Neuronal stem cell (in vitro differentiated cells): ENCODE measurements around the gene ZNF236.

Experiments
- DNase-seq: peaks from one replicate; pipeline ENCODE4 v3.0.0-alpha.2; 2013; ENCODE audit warnings: low spot score
- H2AFZ ChIP-seq: one replicate; pipeline ENCODE4 v1.6.1; 2013; ENCODE audit warnings: mild to moderate bottlenecking, low read length, inconsistent platforms
- H2AK5ac ChIP-seq: 2 replicates; pipeline ENCODE4 v1.6.1; 2013; ENCODE audit warnings: low read depth, mild to moderate bottlenecking, inconsistent platforms, low read length, moderate library complexity, mixed read lengths
- H2BK120ac ChIP-seq: 2 replicates; pipeline ENCODE4 v1.6.1; 2013; ENCODE audit warnings: low read depth, mild to moderate bottlenecking, inconsistent platforms, low read length, moderate library complexity, mixed read lengths
- H2BK12ac ChIP-seq: one replicate; pipeline ENCODE4 v1.6.1; 2013; ENCODE audit warnings: low read length, inconsistent platforms
- H2BK15ac ChIP-seq: 2 replicates; pipeline ENCODE4 v1.6.1; 2013; ENCODE audit warnings: mild to moderate bottlenecking, low read length, inconsistent platforms, mixed read lengths
- H2BK5ac ChIP-seq: one replicate; pipeline ENCODE4 v1.6.1; 2013; ENCODE audit warnings: inconsistent platforms, mild to moderate bottlenecking, low read length, moderate library complexity
- H3K14ac ChIP-seq: one replicate; pipeline ENCODE4 v1.6.1; 2013; ENCODE audit warnings: low read length, inconsistent platforms
- H3K18ac ChIP-seq: 2 replicates; pipeline ENCODE4 v1.6.1; 2013; ENCODE audit warnings: low read length, inconsistent platforms
- H3K23ac ChIP-seq: 2 replicates; pipeline ENCODE4 v1.6.1; 2013; ENCODE audit warnings: low read depth, mild to moderate bottlenecking, mixed read lengths, low read length, inconsistent platforms; ENCODE audit not compliant: poor library complexity
- H3K27ac ChIP-seq: replicated peaks from 3 replicates; pipeline ENCODE4 v1.5.1; 2013; ENCODE audit warnings: low read length, inconsistent platforms
- H3K27me3 ChIP-seq, 3 experiments: 2 replicates each; pipeline ENCODE4 v1.6.1; 2013; ENCODE audit warnings: low read length in 3 of 3, mild to moderate bottlenecking in 2 of 3, inconsistent platforms in 1 of 3, low read depth in 1 of 3, mixed read lengths in 1 of 3, moderate library complexity in 1 of 3; ENCODE audit not compliant: control insufficient read depth in 3 of 3, insufficient read depth in 3 of 3
- H3K36me3 ChIP-seq, 2 donors: replicated peaks in 1 of 2; 2 replicates each; pipeline ENCODE4 v1.6.1; 2013; ENCODE audit warnings: low read length in 2 of 2; ENCODE audit not compliant: control insufficient read depth in 2 of 2, insufficient read depth in 2 of 2
- H3K4ac ChIP-seq: 2 replicates; pipeline ENCODE4 v1.6.1; 2013; ENCODE audit warnings: inconsistent platforms, mild to moderate bottlenecking, low read length, moderate library complexity
- H3K4me1 ChIP-seq, 2 donors: 1 replicate in 1 of 2; 2 replicates in 1 of 2; pipeline ENCODE4 v1.6.1; 2013; ENCODE audit warnings: low read length in 2 of 2, low read depth in 1 of 2; ENCODE audit not compliant: control insufficient read depth in 2 of 2, insufficient read depth in 1 of 2
- H3K4me2 ChIP-seq: one replicate; pipeline ENCODE4 v1.6.1; 2013; ENCODE audit warnings: mild to moderate bottlenecking, low read length, inconsistent platforms; ENCODE audit not compliant: insufficient read depth, poor library complexity, severe bottlenecking
- H3K4me3 ChIP-seq, 2 donors: 2 replicates each; pipeline ENCODE4 v1.5.1; 2013; ENCODE audit warnings: low read length in 2 of 2, mild to moderate bottlenecking in 2 of 2, inconsistent platforms in 1 of 2, moderate library complexity in 1 of 2
- H3K79me1 ChIP-seq: one replicate; pipeline ENCODE4 v1.6.1; 2013; ENCODE audit warnings: low read depth, mild to moderate bottlenecking, inconsistent platforms, low read length, moderate library complexity
- H3K9ac ChIP-seq: one replicate; pipeline ENCODE4 v1.6.1; 2013; ENCODE audit warnings: mild to moderate bottlenecking, low read depth, low read length, inconsistent platforms; ENCODE audit not compliant: poor library complexity
- H3K9me3 ChIP-seq, 2 donors: replicated peaks in 1 of 2; 2 replicates each; pipeline versions ENCODE3 to v1.6.1; 2013; ENCODE audit warnings: low read length in 2 of 2, mild to moderate bottlenecking in 2 of 2, inconsistent platforms in 1 of 2, low read depth in 1 of 2, mixed read lengths in 1 of 2, moderate library complexity in 1 of 2; ENCODE audit not compliant: control insufficient read depth in 2 of 2, insufficient read depth in 1 of 2
- H4K8ac ChIP-seq: one replicate; pipeline ENCODE4 v1.6.1; 2013; ENCODE audit warnings: low read depth, mild to moderate bottlenecking, inconsistent platforms, low read length, moderate library complexity
- H4K91ac ChIP-seq: one replicate; pipeline ENCODE4 v1.6.1; 2013; ENCODE audit warnings: low read length, low read depth, mild to moderate bottlenecking, inconsistent platforms; ENCODE audit not compliant: poor library complexity
- WGBS, 2 donors: extraction: QIAGEN DNeasy Blood & Tissue Kit; methylation state at CpG; one replicate each; pipeline ENCODE4 v1.1.7; 2013; ENCODE audit warnings: missing lambda C conversion rate in 2 of 2, mixed read lengths in 1 of 2; ENCODE audit not compliant: insufficient read length in 2 of 2, insufficient replicate concordance in 1 of 2; ENCODE audit errors: extremely low coverage in 2 of 2; 5-methylcytosine and 5-hydroxymethylcytosine counted together

Gene ZNF236

DNA sequence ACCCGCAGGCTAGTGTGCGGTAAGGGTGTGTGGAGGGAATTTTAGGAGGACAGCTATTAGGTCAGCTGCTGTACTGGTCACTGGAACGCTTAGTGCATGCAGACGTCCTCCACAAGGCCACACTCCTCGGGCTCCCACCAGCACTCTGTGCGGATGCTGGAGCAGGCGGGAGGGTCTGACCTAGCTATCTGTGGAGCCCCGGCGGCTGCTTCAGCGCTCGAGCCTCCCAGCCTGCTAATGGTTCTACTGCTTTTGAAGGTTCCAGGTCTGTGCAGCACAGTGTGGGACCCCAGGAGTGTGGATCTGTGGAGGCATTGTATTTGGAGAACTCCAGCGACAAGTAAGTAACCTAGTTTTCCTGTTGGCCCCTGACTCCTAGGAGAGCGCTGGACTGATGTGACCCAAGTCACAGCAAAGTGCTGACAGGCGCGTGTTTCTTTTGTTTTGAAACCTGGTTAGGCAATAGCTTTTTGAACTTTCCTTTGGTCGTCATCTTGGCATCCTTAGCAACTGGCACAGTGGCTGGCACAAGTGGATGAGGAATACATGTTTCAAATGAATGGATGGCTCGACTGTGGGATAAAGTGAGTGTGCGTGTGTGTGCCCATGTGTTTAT lies 113.5 kb downstream of the ZNF236 start:
- H3K36me3 ChIP-seq, result peaks cover 10 to 73% of the 10 kb centered on the region in 2 donors
- no peak overlapping the region for H4K8ac ChIP-seq
- no peak overlapping the region for H2AK5ac ChIP-seq
- H2AFZ ChIP-seq, result no peak overlapping the region
- no peak overlapping the region for H3K9ac ChIP-seq
- H3K18ac ChIP-seq, result no peak overlapping the region
- H4K91ac ChIP-seq, result no peak overlapping the region
- H3K14ac ChIP-seq, result peak overlapping the region; percentile 32
- no peak overlapping the region for H3K23ac ChIP-seq
- H2BK15ac ChIP-seq, result no peak overlapping the region
- no peak overlapping the region for H3K4me2 ChIP-seq
- no peak overlapping the region for H3K4me3 ChIP-seq
- H3K4ac ChIP-seq, result no peak overlapping the region
- no peak overlapping the region for H2BK5ac ChIP-seq
- WGBS, 2 donors, result no CpG with 5 or more reads among the region's 18 CpGs
- H2BK12ac ChIP-seq, result no peak overlapping the region
- H3K4me1 ChIP-seq, result no peaks in the 10 kb centered on the region
- no peaks in the 10 kb centered on the region for H3K79me1 ChIP-seq
- DNase-seq, result no peak
- H3K27me3 ChIP-seq, result no peaks in the 10 kb centered on the region
- H3K9me3 ChIP-seq, result peaks cover 0 to 2% of the 10 kb centered on the region in 2 donors
- H2BK120ac ChIP-seq, result no peak overlapping the region
- no peak overlapping the region for H3K27ac ChIP-seq

DNA sequence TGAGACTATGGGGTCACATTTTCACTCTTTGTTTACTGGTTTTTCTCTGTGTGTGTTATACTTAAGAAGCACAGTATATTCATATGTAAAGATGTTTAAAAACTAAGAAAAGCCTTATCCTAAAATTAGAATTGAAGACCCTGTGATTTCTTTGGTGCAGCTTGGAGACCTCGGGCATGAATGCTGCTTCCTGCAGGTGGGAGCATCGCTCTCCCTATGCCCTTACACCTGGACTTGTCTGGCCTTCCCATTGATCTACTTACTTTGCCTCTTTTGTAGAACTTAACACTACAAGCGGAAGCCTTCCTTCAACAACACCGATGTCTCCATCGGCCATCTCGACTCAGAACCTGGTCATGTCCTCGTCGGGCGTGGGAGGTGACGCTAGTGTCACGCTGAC lies 114.5 kb downstream of the ZNF236 start:
- WGBS, 2 donors, result no CpG with 5 or more reads among the region's 11 CpGs
- H3K4me2 ChIP-seq, result no peak overlapping the region

DNA sequence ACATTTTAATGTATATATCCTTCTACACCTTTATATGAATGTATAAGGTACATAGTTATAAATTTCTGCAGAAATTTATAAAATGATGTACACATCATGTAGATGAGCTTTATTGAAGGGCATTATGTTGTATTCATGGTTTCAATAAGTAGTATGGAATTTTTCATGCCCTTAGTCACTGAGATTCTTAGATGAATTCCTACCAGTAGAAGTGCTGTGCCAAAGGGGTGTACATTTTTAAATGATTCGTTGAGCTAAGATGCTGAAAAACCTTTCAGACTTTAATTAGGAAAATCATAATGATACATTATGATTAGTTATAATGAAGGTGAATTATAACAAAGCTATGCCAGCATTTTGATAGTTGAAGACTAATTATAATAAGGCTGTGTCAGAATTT lies 115.2 kb downstream of the ZNF236 start:
- no peak for DNase-seq
- no peak overlapping the region for H3K4ac ChIP-seq
- WGBS, 2 donors, result no CpG with 5 or more reads among the region's 1 CpG
- no peaks in the 10 kb centered on the region for H3K4me1 ChIP-seq
- no peaks in the 10 kb centered on the region for H3K79me1 ChIP-seq
- H3K27ac ChIP-seq, result no peak overlapping the region
- H3K14ac ChIP-seq, result no peak overlapping the region
- H3K18ac ChIP-seq, result no peak overlapping the region
- H3K9me3 ChIP-seq, result peaks cover 0 to 5% of the 10 kb centered on the region in 2 donors
- H2AK5ac ChIP-seq, result no peak overlapping the region
- no peak overlapping the region for H3K23ac ChIP-seq
- H3K9ac ChIP-seq, result no peak overlapping the region
- no peaks in the 10 kb centered on the region for H3K27me3 ChIP-seq
- no peak overlapping the region for H2BK5ac ChIP-seq
- peaks cover 9 to 57% of the 10 kb centered on the region in 2 donors for H3K36me3 ChIP-seq
- no peak overlapping the region for H3K4me2 ChIP-seq
- no peak overlapping the region for H4K8ac ChIP-seq
- H3K4me3 ChIP-seq, result no peak overlapping the region
- no peak overlapping the region for H4K91ac ChIP-seq
- H2BK15ac ChIP-seq, result no peak overlapping the region
- H2BK12ac ChIP-seq, result no peak overlapping the region
- no peak overlapping the region for H2BK120ac ChIP-seq
- no peak overlapping the region for H2AFZ ChIP-seq

More for the DNA sequence above, 114.5 kb downstream of the ZNF236 start:
- Histone ChIP-seq H3K79me1 (no peaks in the 10 kb centered on the region), H3K27ac (no peak overlapping the region), H3K14ac (no peak overlapping the region), H2AK5ac (no peak overlapping the region), H2BK12ac (no peak overlapping the region), H4K8ac (no peak overlapping the region), H3K9ac (no peak overlapping the region), H2BK15ac (no peak overlapping the region), H2BK120ac (no peak overlapping the region), H3K4ac (no peak overlapping the region), H3K36me3 (peaks cover 10 to 64% of the 10 kb centered on the region in 2 donors), H3K23ac (no peak overlapping the region), H3K18ac (no peak overlapping the region), H4K91ac (no peak overlapping the region), H2AFZ (no peak overlapping the region), H3K4me1 (no peaks in the 10 kb centered on the region), H2BK5ac (no peak overlapping the region), H3K4me3 (no peak overlapping the region), H3K27me3 (no peaks in the 10 kb centered on the region), H3K9me3 (peaks cover 0 to 5% of the 10 kb centered on the region in 2 donors)
- no peak for DNase-seq

- DNase-seq, result no peak
- Histone ChIP-seq H3K27me3 (no peaks in the 10 kb centered on the region), H2AFZ (no peak overlapping the region), H3K36me3 (peaks cover 7 to 52% of the 10 kb centered on the region in 2 donors), H2BK15ac (no peak overlapping the region), H3K79me1 (no peaks in the 10 kb centered on the region), H3K4me3 (no peak overlapping the region), H3K23ac (no peak overlapping the region), H3K4me2 (no peak overlapping the region), H2AK5ac (no peak overlapping the region), H3K14ac (peak overlapping the region; percentile 11), H2BK5ac (no peak overlapping the region), H2BK120ac (no peak overlapping the region), H3K18ac (no peak overlapping the region), H4K8ac (no peak overlapping the region), H3K27ac (no peak overlapping the region), H3K9me3 (peaks cover 0 to 5% of the 10 kb centered on the region in 2 donors), H3K4ac (no peak overlapping the region), H4K91ac (no peak overlapping the region), H2BK12ac (no peak overlapping the region), H3K4me1 (no peaks in the 10 kb centered on the region), H3K9ac (no peak overlapping the region)
- WGBS, 2 donors, result no CpG with 5 or more reads among the region's 12 CpGs
These were observed 116.3 kb downstream of the ZNF236 start for GRCh38 chr18:76938619-76939018.
